Peyer's patch (tissue), 4 donors: ENCODE measurements around the gene TRIM15.

ENCODE experiments used
- CTCF ChIP-seq, 6 experiments: fragments of 450-650 bp in 4 of 6; fragments of 200-600 bp in 2 of 6; sonication (generic) in 1 of 6; IDR thresholded peaks; one replicate each; pipeline ENCODE4 v1.5.1; 2017 to 2019; ENCODE audit warnings: antibody characterized with exemption in 6 of 6, mild to moderate bottlenecking in 3 of 6, moderate library complexity in 1 of 6
- POLR2A ChIP-seq, 2 donors: fragments of 450-650 bp; IDR thresholded peaks; one replicate each; pipeline ENCODE4 v1.5.1; 2017; ENCODE audit warnings: antibody characterized with exemption in 2 of 2, mild to moderate bottlenecking in 2 of 2, moderate library complexity in 2 of 2

GRCh38 chr6:30196376-30196775, 33.0 kb downstream of the TRIM15 start:
- no peak for TF ChIP-seq CTCF (IDR thresholded peaks at IDR 0.05)
- TF ChIP-seq POLR2A (IDR thresholded peaks at IDR 0.05), result no peak
